ENCODE results near the gene UBE2V1.
"Not testable (repeated sequence)": the region's sequence is repeated elsewhere in the genome, so short reads cannot be mapped to it uniquely, and the experiment has no call there.

UBE2V1 gene

DNA sequence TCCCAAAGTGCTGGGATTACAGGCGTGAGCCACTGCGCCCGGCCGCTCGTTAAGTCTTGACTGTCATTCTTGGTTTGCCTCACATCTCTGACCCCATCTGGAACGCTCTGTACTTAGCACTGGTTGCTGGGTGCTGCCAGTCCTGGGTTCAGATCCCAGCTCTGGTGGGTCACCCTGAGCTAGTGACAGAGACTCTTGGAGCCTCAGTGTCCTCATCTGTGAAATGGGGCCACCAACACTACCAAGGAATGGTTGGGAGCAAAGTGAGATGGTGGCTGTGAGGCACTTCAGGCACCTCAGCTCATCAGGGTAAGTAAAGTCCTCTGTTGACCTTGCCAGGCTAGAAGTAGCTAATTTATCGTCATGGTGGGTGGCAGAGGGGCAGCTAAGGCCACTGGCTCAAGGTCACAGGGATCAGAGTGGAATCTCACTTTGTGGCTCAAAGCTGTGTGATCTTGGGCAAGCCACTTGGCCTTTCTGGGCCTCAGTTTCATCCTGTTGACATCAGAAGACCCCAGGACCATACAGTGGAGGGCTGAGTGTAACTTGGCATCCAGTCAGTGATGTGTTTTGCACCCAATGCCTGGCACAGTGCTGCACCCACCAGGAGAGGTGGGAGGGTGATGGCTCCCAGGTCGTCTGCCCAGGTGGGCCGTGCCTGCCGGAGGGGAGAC lies 46.7 kb downstream of the UBE2V1 start:
- H3K4me3 ChIP-seq (ENCODE audit: low read depth in 1 of 2, low read length in 2 of 2), result no peak overlapping the region
- H3K9me3 ChIP-seq (ENCODE audit: low read length), result no peaks in the 10 kb centered on the region
- no peaks in the 10 kb centered on the region for H3K36me3 ChIP-seq (ENCODE audit: insufficient read depth, low read length)
- no peak overlapping the region for H3K27ac ChIP-seq (ENCODE audit: low read depth, low read length)
- H3K27me3 ChIP-seq (ENCODE audit: control insufficient read depth in 1 of 2, insufficient read depth in 2 of 2, low read length in 2 of 2), result no peaks in the 10 kb centered on the region
- no peak overlapping the region for H3K9ac ChIP-seq (ENCODE audit: low read length)
- no peaks in the 10 kb centered on the region for H3K4me1 ChIP-seq (ENCODE audit: insufficient read depth, low read length)

- Histone ChIP-seq H3K4me1 (ENCODE audit: insufficient read depth, low read length) (no peaks in the 10 kb centered on the region), H3K4me3 (ENCODE audit: low read depth in 1 of 2, low read length in 2 of 2) (no peak overlapping the region), H3K36me3 (ENCODE audit: insufficient read depth, low read length) (no peaks in the 10 kb centered on the region), H3K9ac (ENCODE audit: low read length) (no peak overlapping the region), H3K9me3 (ENCODE audit: low read length) (no peaks in the 10 kb centered on the region), H3K27me3 (ENCODE audit: control insufficient read depth in 1 of 2, insufficient read depth in 2 of 2, low read length in 2 of 2) (no peaks in the 10 kb centered on the region), H3K27ac (ENCODE audit: low read depth, low read length) (no peak overlapping the region)
Observed at GRCh38 chr20:50065325-50065615, 47.7 kb downstream of the UBE2V1 start.

DNA sequence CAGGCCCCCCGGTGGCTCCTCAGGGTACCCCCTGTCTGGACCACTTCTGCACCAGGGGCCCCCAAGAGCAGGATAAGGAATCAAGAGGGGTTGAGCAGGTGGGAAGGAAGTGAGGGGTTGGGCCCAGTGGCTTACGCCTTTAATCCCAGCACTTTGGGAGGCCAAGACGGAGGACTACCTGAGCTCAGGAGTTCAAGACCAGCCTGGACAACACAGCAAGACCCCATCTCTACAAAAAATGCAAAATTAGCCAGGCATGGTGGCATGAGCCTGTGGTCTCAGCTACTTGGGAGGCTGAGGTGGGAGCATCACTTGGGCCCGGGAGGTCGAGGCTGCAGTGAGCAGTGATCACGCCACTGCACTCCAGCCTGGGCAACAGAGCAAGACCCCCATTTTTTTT lies 49.2 kb downstream of the UBE2V1 start:
- not testable (repeated sequence) for H3K9ac ChIP-seq (ENCODE audit: low read length); H3K27me3 ChIP-seq (ENCODE audit: control insufficient read depth in 1 of 2, insufficient read depth in 2 of 2, low read length in 2 of 2); H3K4me3 ChIP-seq (ENCODE audit: low read depth in 1 of 2, low read length in 2 of 2); H3K4me1 ChIP-seq (ENCODE audit: insufficient read depth, low read length); H3K27ac ChIP-seq (ENCODE audit: low read depth, low read length); H3K9me3 ChIP-seq (ENCODE audit: low read length); H3K36me3 ChIP-seq (ENCODE audit: insufficient read depth, low read length)

GRCh38 chr20:50062006-50062838 lies 50.7 kb downstream of the UBE2V1 start:
- Histone ChIP-seq H3K4me1 (ENCODE audit: insufficient read depth, low read length) (no peaks in the 10 kb centered on the region), H3K27ac (ENCODE audit: low read depth, low read length) (no peak overlapping the region), H3K36me3 (ENCODE audit: insufficient read depth, low read length) (no peaks in the 10 kb centered on the region), H3K27me3 (ENCODE audit: control insufficient read depth in 1 of 2, insufficient read depth in 2 of 2, low read length in 2 of 2) (no peaks in the 10 kb centered on the region), H3K9me3 (ENCODE audit: low read length) (no peaks in the 10 kb centered on the region), H3K9ac (ENCODE audit: low read length) (no peak overlapping the region), H3K4me3 (ENCODE audit: low read depth in 1 of 2, low read length in 2 of 2) (no peak overlapping the region)

DNA sequence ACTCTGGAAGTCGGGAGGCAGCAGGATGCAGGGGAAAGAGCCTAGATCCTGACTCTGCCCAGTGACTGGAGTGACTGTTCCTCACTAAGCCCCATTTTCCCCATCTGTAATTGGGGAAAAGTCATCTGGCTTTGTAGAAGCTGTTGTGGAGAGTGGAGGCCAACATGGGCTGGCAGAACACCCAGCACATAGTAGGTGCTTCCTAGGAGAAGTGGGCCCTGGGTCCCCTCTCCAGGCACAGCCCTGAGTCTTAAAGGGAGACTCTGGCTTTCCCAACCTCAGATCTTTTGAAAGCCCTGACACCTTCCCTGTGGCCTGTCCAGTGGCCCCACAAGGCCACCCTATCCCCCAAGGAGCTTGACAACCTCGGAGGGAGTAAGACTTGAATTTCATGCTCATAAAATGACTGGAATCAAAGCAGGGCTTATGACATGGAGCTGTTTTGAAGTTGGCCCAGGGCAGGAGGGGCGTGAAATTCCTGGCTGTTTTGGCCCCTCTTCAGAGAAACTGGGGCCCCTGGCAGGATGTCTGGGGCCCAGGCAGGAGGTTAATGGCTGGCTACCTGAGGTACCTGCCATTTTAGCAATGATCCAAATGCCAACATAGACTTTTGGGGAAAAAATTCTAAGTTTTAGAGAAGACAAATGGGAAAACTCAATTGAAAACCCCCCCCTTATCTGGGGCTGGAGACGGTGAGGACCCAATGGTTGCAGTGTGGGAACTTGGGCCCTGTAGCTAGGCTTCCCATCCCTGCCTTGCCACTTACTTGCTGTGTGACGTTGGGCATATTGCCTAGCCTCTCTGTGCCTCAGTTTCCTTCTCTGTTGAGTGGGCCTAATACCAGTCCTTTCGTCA lies 51.6 kb downstream of the UBE2V1 start:
- no peaks in the 10 kb centered on the region for H3K9me3 ChIP-seq (ENCODE audit: low read length)
- no peaks in the 10 kb centered on the region for H3K36me3 ChIP-seq (ENCODE audit: insufficient read depth, low read length)
- H3K27me3 ChIP-seq (ENCODE audit: control insufficient read depth in 1 of 2, insufficient read depth in 2 of 2, low read length in 2 of 2), result no peaks in the 10 kb centered on the region
- no peaks in the 10 kb centered on the region for H3K4me1 ChIP-seq (ENCODE audit: insufficient read depth, low read length)
- H3K9ac ChIP-seq (ENCODE audit: low read length), result no peak overlapping the region
- no peak overlapping the region for H3K27ac ChIP-seq (ENCODE audit: low read depth, low read length)
- H3K4me3 ChIP-seq (ENCODE audit: low read depth in 1 of 2, low read length in 2 of 2), result no peak overlapping the region

GRCh38 chr20:50058662-50059402 lies 54.1 kb downstream of the UBE2V1 start:
- Histone ChIP-seq H3K4me3 (ENCODE audit: low read depth in 1 of 2, low read length in 2 of 2) (no peak overlapping the region), H3K4me1 (ENCODE audit: insufficient read depth, low read length) (peaks cover 13% of the 10 kb centered on the region), H3K27ac (ENCODE audit: low read depth, low read length) (no peak overlapping the region), H3K9me3 (ENCODE audit: low read length) (no peaks in the 10 kb centered on the region), H3K36me3 (ENCODE audit: insufficient read depth, low read length) (no peaks in the 10 kb centered on the region), H3K27me3 (ENCODE audit: control insufficient read depth in 1 of 2, insufficient read depth in 2 of 2, low read length in 2 of 2) (no peaks in the 10 kb centered on the region), H3K9ac (ENCODE audit: low read length) (no peak overlapping the region)

DNA sequence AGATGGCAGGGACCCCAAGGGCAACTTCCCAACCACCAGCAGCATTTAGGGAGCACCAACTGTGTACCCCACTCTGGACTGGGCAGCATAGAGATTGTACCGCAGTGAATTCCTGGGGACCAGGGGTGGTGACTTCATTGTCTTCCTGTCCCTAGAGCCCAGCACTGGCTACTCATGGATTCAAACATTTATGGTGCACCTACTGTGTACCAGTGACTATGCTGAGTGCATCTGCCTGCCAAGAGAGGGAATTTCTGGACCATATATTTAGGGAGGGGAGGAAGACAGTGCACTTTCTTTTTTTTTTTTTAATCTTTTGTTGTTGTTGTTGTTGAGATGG lies 55.3 kb downstream of the UBE2V1 start:
- no peak overlapping the region for H3K4me3 ChIP-seq (ENCODE audit: low read depth in 1 of 2, low read length in 2 of 2)
- no peaks in the 10 kb centered on the region for H3K36me3 ChIP-seq (ENCODE audit: insufficient read depth, low read length)
- no peak overlapping the region for H3K9ac ChIP-seq (ENCODE audit: low read length)
- H3K9me3 ChIP-seq (ENCODE audit: low read length), result no peaks in the 10 kb centered on the region
- H3K27me3 ChIP-seq (ENCODE audit: control insufficient read depth in 1 of 2, insufficient read depth in 2 of 2, low read length in 2 of 2), result no peaks in the 10 kb centered on the region
- H3K27ac ChIP-seq (ENCODE audit: low read depth, low read length), result no peak overlapping the region
- H3K4me1 ChIP-seq (ENCODE audit: insufficient read depth, low read length), result peaks cover 13% of the 10 kb centered on the region

DNA sequence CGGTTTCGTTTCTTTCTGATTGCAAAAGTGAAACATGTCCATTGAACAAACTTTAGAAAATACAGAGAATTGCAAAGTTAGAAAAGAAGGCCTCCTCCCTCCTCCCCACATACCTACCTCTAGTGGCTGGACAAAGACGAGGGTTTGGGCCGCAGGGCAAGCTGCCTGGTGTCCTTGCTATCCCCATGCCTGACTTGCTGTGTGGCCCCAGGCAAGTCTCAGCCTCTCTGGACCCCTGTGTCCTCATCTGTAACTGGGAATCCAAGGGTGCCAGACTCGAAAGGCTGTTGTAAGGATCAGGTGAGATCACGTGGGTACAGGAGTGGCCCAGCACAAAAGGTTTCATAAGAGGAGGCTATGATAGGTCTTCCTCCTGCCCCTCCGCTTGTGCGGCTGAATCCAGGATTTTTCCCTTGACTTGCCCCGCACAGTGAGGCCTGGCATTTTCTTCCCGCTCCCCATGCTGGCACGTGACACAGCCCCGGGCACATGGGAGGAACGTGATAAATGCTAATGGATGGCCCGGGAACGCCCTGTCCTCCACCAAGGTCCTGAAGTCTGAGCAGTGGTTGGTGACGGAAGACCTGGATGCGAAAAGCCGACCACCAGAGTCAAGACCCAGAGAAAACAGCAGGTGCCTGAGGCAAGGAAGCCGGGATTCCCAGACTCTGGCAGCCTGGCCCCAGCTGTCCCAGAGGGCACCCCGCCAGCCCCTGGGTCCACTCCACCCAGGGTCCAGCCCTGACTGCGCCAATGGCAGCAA lies 55.8 kb downstream of the UBE2V1 start:
- H3K27ac ChIP-seq (ENCODE audit: low read depth, low read length), result no peak overlapping the region
- H3K27me3 ChIP-seq (ENCODE audit: control insufficient read depth in 1 of 2, insufficient read depth in 2 of 2, low read length in 2 of 2), result no peaks in the 10 kb centered on the region
- no peak overlapping the region for H3K4me3 ChIP-seq (ENCODE audit: low read depth in 1 of 2, low read length in 2 of 2)
- peaks cover 13% of the 10 kb centered on the region for H3K4me1 ChIP-seq (ENCODE audit: insufficient read depth, low read length)
- H3K36me3 ChIP-seq (ENCODE audit: insufficient read depth, low read length), result no peaks in the 10 kb centered on the region
- no peak overlapping the region for H3K9ac ChIP-seq (ENCODE audit: low read length)
- no peaks in the 10 kb centered on the region for H3K9me3 ChIP-seq (ENCODE audit: low read length)

GRCh38 chr20:50056408-50056926 lies 56.5 kb downstream of the UBE2V1 start:
- H3K4me1 ChIP-seq (ENCODE audit: insufficient read depth, low read length), result peaks cover 13% of the 10 kb centered on the region
- no peak overlapping the region for H3K27ac ChIP-seq (ENCODE audit: low read depth, low read length)
- H3K4me3 ChIP-seq (ENCODE audit: low read depth in 1 of 2, low read length in 2 of 2), result no peak overlapping the region
- H3K9me3 ChIP-seq (ENCODE audit: low read length), result no peaks in the 10 kb centered on the region
- no peaks in the 10 kb centered on the region for H3K36me3 ChIP-seq (ENCODE audit: insufficient read depth, low read length)
- no peaks in the 10 kb centered on the region for H3K27me3 ChIP-seq (ENCODE audit: control insufficient read depth in 1 of 2, insufficient read depth in 2 of 2, low read length in 2 of 2)
- no peak overlapping the region for H3K9ac ChIP-seq (ENCODE audit: low read length)

DNA sequence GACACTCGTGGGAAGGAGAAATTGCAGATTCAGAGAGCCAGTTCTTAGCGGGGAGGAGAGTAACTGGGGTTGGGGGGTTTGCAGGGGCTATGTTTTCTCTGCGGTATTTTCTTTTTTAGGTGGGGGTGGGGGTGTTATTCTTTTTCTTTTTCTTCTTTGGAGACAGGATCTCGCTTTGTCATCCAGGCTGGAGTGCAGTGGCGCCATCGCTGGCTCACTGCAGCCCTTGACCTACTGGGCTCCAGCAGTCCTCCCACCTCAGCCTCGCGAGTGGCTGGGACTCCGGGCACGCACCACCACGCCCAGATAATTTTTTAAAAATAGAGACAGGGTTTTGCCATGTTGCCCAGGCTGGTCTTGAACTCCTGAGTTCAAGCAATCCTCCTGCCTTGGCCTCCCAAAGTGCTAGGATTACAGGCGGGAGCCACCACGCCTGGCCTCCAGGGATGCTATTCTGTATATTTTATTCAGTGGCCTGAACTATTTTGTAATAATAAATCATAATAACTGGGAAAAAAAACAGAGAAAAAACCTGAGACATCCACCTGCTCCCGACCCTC lies 57.3 kb downstream of the UBE2V1 start:
- Histone ChIP-seq H3K9me3 (ENCODE audit: low read length) (no peaks in the 10 kb centered on the region), H3K27ac (ENCODE audit: low read depth, low read length) (no peak overlapping the region), H3K9ac (ENCODE audit: low read length) (no peak overlapping the region), H3K27me3 (ENCODE audit: control insufficient read depth in 1 of 2, insufficient read depth in 2 of 2, low read length in 2 of 2) (no peaks in the 10 kb centered on the region), H3K36me3 (ENCODE audit: insufficient read depth, low read length) (no peaks in the 10 kb centered on the region), H3K4me1 (ENCODE audit: insufficient read depth, low read length) (peaks cover 13% of the 10 kb centered on the region), H3K4me3 (ENCODE audit: low read depth in 1 of 2, low read length in 2 of 2) (no peak overlapping the region)

All from muscle layer of colon (tissue), 2 donors.